Measurements from ENCODE around the gene DTNBP1.

DTNBP1 gene

GRCh38 chr6:15662326-15663129 lies at the start of gene DTNBP1:
Gene DTNBP1, minus strand, starts transcription at chr6:15663028. Its CDS starts 159 bp downstream, at chr6:15662869.
- DNase-seq (ENCODE audit: low read depth) = peak; percentile 78

GRCh38 chr6:15709651-15710269 lies 46.9 kb upstream of the DTNBP1 start:
- no peak for DNase-seq (ENCODE audit: low read depth)

DNA sequence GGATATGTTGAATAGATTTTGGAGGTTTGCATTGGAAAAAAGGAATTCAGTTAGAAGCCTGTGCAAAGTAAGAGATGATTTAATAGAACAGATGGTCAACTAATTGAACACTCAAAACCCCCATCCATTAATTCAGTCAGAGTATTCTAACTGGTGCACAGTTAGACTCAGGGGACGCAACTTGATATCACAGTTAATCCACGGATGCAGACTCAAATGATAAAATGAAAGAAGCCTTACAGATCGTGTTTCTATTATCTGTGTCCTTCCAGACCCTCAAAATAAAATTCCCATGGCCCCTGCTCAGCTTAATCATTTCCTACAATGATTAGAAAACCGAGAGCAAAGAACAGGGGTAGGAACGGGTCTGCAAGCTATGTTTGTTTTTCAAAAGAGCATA lies 45.4 kb upstream of the DTNBP1 start:
- DNase-seq (ENCODE audit: low read depth) = no peak

GRCh38 chr6:15705981-15706380 lies 43.2 kb upstream of the DTNBP1 start:
- DNase-seq (ENCODE audit: low read depth) = no peak

DNA sequence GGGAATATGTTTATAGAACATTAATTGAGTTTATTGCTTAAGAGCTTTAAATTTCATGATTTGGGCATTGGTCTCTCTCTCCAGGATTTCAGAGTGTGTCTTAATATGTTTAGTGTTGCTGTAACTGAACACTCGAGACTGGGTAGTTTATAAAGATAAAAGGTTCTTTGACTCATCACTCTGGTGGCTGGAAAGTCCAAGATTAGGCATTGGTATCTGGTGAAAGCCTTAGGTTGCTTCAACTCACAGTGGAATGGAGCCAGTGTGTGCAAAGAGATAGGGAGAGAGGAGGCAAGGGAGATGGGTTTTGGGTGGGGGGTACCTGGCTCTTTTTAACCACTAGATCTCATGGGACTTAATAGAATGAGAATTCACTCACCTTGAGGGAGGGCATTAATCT lies 35.6 kb upstream of the DTNBP1 start:
- no peak for DNase-seq (ENCODE audit: low read depth)

DNA sequence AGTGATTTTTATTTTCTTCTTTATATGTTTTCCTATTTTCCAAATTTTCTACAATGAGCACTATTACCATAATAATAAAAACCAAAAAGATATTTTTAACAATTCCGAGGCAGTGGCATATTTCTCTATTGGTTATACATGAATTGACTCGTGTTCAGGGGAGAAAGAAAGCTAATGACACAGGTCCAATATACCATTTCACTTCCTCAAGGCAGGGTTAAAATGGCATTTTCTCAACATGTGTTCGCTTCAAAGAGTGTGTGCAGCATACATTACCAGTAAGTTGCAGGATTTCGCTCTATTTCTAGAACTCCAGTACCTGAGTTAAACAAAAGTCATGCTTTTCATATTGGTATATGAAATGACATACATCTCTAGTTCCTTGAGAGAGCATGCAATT lies 35.1 kb upstream of the DTNBP1 start:
- DNase-seq (ENCODE audit: low read depth) = no peak

DNA sequence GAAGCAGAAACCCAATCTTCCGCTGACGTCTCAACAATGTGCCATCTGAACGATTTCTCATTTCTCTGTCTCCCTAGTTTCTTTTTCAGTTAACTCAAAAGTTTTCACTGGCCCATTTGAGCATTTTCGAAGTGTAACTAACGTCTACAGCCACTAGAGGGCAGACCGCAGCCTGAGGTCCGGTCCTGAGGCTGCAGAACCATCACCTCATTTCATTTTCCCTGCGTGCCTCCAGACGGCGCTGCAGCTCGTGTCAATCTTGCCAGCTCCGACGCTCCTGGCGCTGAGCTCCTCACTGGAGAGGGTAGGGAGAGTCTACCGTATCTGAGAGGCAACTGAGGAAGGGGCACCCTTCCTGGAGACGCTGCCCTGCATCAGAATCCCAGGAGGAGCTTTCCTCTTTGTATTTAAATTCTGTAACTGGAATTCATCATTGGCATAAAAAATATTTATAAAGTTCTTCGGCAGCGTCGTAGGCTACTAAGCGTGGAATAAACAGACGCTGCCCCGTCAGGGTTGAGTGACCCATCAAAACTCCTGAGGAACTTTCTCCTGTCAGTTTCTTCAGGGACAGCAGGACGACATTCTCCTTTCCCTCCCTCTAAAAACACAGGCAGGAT lies 28.5 kb upstream of the DTNBP1 start:
- DNase-seq (ENCODE audit: low read depth) = peak; percentile 65

- DNase-seq (ENCODE audit: low read depth) = no peak
Measured at GRCh38 chr6:15690510-15690909, 27.7 kb upstream of the DTNBP1 start.

DNA sequence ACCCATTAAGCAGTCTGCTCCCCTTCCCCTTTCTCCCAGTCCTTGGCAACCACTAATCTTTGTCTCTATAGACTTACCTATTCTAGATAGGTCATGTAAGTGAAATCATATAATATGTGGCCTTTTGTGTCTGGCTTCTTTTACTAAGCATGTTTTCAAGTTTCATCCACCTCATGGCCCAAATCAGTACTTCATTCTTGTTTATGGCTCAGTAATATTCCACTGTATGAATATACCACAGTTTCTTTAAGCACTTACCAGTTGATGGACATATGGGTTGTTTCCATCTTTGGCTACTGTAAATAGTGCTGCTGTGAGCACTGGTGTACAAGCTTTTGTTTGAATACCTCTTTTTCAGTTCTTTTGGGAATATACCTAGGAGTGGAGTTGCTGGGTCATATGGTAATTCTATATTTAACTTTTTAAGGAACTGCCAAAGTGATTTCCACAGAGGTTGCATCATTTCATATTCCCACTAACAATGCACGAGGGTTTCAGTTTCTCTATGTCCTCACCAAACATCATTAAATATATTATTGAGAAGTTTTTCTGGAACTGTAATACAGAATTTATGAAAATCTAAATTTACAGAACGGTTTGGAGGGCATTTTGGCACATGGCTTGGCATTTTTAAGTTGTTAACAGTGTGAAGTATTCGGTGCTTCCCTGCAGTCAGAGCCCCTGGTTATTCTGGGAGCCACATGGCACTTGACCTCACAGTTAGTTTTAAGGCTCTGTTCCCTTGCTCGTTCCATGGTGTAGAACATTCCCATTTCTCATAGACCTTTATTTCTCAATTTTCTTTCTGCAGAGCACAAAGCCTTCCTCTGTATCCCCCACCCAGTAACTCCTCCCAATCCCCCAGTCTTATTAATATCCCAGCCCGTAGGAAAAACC lies 27.0 kb upstream of the DTNBP1 start:
- no peak for DNase-seq (ENCODE audit: low read depth)

DNA sequence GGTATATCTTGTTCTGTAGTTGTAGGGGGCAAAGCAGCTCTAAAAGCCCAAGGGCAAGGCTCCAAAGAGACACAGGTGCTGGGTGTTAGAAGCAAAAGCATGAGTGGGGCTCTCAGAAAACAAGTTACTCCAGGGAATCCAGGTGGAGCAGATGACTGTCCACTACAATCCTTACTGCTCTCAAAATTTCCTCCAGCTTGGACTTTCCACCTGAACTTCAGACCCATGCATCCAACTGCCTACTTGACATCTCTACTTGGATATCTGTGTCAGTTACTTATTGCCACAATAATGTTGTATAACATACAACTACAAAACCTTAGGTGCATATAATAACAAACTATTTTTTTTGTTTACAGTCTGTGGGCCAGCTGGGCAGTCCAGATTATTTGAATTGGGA lies 22.8 kb upstream of the DTNBP1 start:
- DNase-seq (ENCODE audit: low read depth) = no peak

DNA sequence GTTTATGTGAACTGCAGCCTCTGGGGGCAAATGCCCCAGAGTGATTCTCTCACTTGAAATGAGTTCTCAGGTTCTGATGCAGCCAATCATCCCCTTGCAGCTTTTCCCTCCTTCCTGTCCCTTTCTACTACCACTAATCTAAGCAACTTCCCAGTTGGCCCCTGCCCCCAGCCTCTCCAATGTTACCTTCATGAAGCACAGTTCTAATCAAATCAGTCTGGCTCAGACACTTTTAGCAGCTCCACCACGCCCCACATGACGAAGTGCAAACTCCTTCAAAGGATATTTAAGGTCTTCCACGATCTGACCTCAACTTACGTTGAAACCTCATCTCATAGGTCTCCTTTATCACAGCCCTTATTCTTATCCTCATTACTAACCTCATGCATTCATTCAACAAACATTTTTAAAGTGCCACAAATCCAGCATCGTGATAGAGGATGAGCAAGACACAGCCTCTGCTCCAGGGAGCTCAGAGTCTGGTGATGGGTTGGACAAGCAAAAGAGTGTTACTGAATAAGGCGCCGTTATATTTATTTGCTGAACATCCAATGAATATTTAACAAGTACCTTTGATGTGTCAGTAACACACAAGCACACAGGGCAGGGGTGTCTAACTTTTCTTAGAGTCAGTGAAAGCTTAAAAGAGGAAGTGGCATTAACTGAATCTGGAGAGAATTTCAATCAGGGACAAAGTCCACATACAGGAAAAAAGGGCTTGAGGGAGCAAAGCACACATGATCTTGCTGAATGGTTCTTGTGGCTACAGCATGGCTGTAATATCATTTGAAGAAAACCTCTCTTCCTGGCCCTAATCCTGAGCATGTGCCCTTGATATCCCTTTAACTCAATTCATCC lies 20.4 kb upstream of the DTNBP1 start:
- DNase-seq (ENCODE audit: low read depth) = no peak

- no peak for DNase-seq (ENCODE audit: low read depth)
Measured at GRCh38 chr6:15681946-15682345, 19.1 kb upstream of the DTNBP1 start.

DNA sequence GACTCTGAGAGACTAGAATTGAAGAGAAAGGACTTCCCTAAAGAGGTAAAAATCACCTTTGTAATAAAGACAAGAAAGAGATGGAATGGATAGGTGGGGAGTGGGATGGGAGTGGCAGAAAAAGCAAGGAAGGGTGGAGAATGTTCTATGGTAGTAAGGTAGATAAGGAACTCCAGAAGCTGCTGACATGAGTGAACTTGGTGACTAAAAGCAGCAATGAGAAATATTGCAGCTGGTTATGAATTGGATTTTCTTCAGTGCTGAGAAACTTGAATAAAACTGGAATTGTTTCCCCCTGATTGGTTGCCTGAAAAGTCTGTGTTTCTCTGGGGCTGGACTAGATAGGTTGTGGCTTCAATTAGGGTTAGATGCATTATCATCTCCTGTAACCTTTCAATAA lies 15.7 kb upstream of the DTNBP1 start:
- no peak for DNase-seq (ENCODE audit: low read depth)

DNA sequence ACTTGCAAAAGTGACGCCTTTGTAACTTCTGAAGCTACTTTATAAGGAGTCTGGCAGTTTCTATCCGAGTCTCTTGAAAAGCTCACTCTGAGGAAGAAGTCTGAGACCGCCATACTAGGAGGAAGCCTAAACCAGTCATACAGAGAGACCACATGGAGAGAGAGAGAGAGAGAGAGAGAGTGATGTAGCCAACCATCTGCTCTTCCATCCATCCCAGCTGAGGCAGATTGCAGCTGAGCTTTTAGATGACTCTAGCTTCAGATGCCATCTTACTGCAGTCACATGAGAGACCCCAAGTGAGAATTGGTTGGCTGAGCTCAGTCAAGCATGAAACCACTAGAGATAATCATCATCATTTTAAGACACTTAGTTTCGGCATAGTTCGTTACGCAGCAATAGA lies 15.0 kb upstream of the DTNBP1 start:
- no peak for DNase-seq (ENCODE audit: low read depth)

- no peak for DNase-seq (ENCODE audit: low read depth)
Measured at GRCh38 chr6:15675536-15676220, 12.8 kb upstream of the DTNBP1 start.

GRCh38 chr6:15674690-15675386 lies 12.0 kb upstream of the DTNBP1 start:
- no peak for DNase-seq (ENCODE audit: low read depth)

- DNase-seq (ENCODE audit: low read depth) = no peak
Measured at GRCh38 chr6:15673666-15674065, 10.8 kb upstream of the DTNBP1 start.

DNA sequence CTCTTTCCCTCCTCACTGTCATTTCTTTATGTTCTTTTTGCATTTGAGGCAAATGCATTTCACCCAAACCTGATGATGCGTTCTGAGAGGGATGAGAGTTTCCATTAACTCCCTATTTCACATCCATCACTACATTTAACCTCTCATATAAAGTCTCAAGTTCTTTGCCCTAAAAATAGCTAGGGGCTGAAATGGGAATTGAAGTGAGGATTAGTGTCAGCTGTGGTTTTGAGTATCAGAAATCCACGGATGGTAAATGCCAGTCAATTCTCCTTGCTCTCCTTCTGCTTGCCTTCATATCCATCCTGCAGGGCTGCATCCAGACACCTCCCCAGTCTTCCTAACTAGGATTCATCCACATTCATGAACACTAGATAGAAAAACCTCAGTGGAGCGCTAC lies 10.0 kb upstream of the DTNBP1 start:
- no peak for DNase-seq (ENCODE audit: low read depth)

GRCh38 chr6:15672291-15672690 lies 9.5 kb upstream of the DTNBP1 start:
- DNase-seq (ENCODE audit: low read depth) = no peak

DNA sequence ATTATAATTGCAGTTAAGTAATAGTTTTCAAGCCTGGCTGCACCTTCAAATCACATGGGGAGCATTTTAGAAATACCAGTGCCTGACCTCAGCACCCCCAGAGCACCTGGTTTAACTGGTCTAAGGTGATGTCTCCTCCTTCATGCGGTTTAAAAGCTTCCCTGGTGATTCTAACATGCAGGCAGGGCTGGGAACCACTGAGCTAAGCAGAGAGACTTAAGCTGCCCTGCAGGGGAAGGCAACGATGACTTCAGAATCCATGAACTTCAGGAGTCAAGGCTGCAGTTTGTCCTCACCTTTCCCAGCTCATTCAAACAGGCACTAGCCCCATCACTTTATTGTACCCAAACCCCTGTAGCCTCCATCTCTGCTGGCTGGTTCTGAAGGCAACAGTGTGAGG lies 6.1 kb upstream of the DTNBP1 start:
- no peak for DNase-seq (ENCODE audit: low read depth)
